ENCODE data around the gene PXMP2.

GRCh38 chr12:132677492-132677891 lies 9.9 kb upstream of the PXMP2 start:
- TF ChIP-seq CTCF (IDR thresholded peaks at IDR 0.05) = no peak
- no peak for TF ChIP-seq POLR2A (IDR thresholded peaks at IDR 0.05)

Data from heart left ventricle (tissue), 13 donors.